Activated CD4-positive, alpha-beta T cell treated with anti-CD3 and anti-CD28 coated beads for 4 hours (primary cell): ENCODE results near the gene NDST1.

Source experiments
- DNase-seq, 2 donors: peaks; one replicate each; pipeline ENCODE4 v3.0.0-alpha.2; 2020

Gene NDST1

GRCh38 chr5:150590979-150591695, 83.2 kb downstream of the NDST1 start:
- no peak for DNase-seq

- DNase-seq: no peak
Measured at GRCh38 chr5:150593593-150593992, 85.7 kb downstream of the NDST1 start.

- no peak for DNase-seq
Measured at GRCh38 chr5:150593996-150594395, 86.1 kb downstream of the NDST1 start.

- DNase-seq: no peak
Measured at GRCh38 chr5:150595466-150596031, 87.6 kb downstream of the NDST1 start.

GRCh38 chr5:150596313-150596712, 88.4 kb downstream of the NDST1 start:
- no peak for DNase-seq

GRCh38 chr5:150596826-150597225, 88.9 kb downstream of the NDST1 start:
- DNase-seq: no peak

GRCh38 chr5:150598006-150598405, 90.1 kb downstream of the NDST1 start:
- DNase-seq: no peak

GRCh38 chr5:150598821-150599273, 90.9 kb downstream of the NDST1 start:
- DNase-seq: no peak

- DNase-seq: no peak
Measured at GRCh38 chr5:150599281-150599680, 91.3 kb downstream of the NDST1 start.

- no peak for DNase-seq
Measured at GRCh38 chr5:150599917-150600511, 92.1 kb downstream of the NDST1 start.

GRCh38 chr5:150600616-150601490, 92.9 kb downstream of the NDST1 start:
- DNase-seq: no peak

- no peak for DNase-seq
Measured at GRCh38 chr5:150601491-150602345, 93.8 kb downstream of the NDST1 start.

- DNase-seq: no peak
Measured at GRCh38 chr5:150603052-150603451, 95.1 kb downstream of the NDST1 start.

GRCh38 chr5:150603491-150603890, 95.6 kb downstream of the NDST1 start:
- DNase-seq: no peak

GRCh38 chr5:150604010-150604409, 96.1 kb downstream of the NDST1 start:
- no peak for DNase-seq

GRCh38 chr5:150604894-150605440, 97.0 kb downstream of the NDST1 start:
- no peak for DNase-seq

- DNase-seq: no peak
Measured at GRCh38 chr5:150605546-150605945, 97.6 kb downstream of the NDST1 start.

- no peak for DNase-seq
Measured at GRCh38 chr5:150606476-150606875, 98.5 kb downstream of the NDST1 start.

GRCh38 chr5:150607105-150607504, 99.2 kb downstream of the NDST1 start:
- DNase-seq: no peak
